K562 (cell line): Measurements from ENCODE around the gene EIF3I. TPM values are rescaled to one million over a fixed set of nuclear protein-coding genes. Genes with fewer than 3 reads are reported as not detected.

ENCODE experiments used
- CBX1 ChIP-seq: sonication (generic); IDR thresholded peaks from 2 replicates; pipeline ENCODE4 v1.6.1; 2016; ENCODE audit warnings: antibody characterized with exemption, low read depth, mild to moderate bottlenecking
- CSDE1 ChIP-seq, 2 experiments: fragments of 450-650 bp; IDR thresholded peaks; 2 replicates each; pipeline ENCODE4 v1.6.1; 2016; ENCODE audit warnings: mild to moderate bottlenecking in 1 of 2
- ETV1 ChIP-seq: fragments of 450-650 bp; conservative IDR thresholded peaks from 2 replicates; pipeline ENCODE4 v1.6.1; 2016; ENCODE audit warnings: missing genetic modification characterization, control low read depth, low read depth, missing compliant biosample characterization
- GTF2E2 ChIP-seq: fragments of 200-800 bp; sonication (Bioruptor generic); IDR thresholded peaks from 2 replicates; pipeline ENCODE4 v1.6.1; 2016; ENCODE audit warnings: missing genetic modification characterization, missing compliant biosample characterization
- GTF3C2 ChIP-seq: IDR thresholded peaks from 3 replicates; pipeline ENCODE4 v1.6.1; 2011; ENCODE audit warnings: borderline replicate concordance, mild to moderate bottlenecking, moderate library complexity; ENCODE audit not compliant: insufficient read length; ENCODE audit errors: extremely low read depth
- KDM2B ChIP-seq: fragments of 250-450 bp; sonication (Bioruptor Pico); IDR thresholded peaks from 2 replicates; pipeline ENCODE4 v1.8.0; 2021; ENCODE audit warnings: mild to moderate bottlenecking, moderate library complexity
- MCM2 ChIP-seq: fragments of 450-650 bp; IDR thresholded peaks from 2 replicates; pipeline ENCODE4 v1.6.1; 2017; ENCODE audit warnings: low read depth, mild to moderate bottlenecking
- NKRF ChIP-seq: fragments of 450-650 bp; IDR thresholded peaks from 2 replicates; pipeline ENCODE4 v1.6.1; 2016; ENCODE audit warnings: borderline replicate concordance
- PML ChIP-seq: IDR thresholded peaks from 2 replicates; pipeline ENCODE4 v1.6.1; 2012; ENCODE audit warnings: low read length, inconsistent platforms
- PTRF ChIP-seq: fragments of 450-650 bp; IDR thresholded peaks from 2 replicates; pipeline ENCODE4 v1.6.1; 2016; ENCODE audit warnings: mild to moderate bottlenecking, missing genetic modification characterization, missing compliant biosample characterization
- SRF ChIP-seq, 2 experiments: fragments of 250-450, 450-650 bp in 1 of 2; sonication (Bioruptor Pico) in 1 of 2; sonication (generic) in 1 of 2; formaldehyde crosslinking; IDR thresholded peaks; 2 replicates each; pipeline versions ENCODE4 v1.5.0 to v1.5.1; 2020 to 2022; ENCODE audit warnings: mild to moderate bottlenecking in 1 of 2, missing genetic modification reagents in 1 of 2
- ZNF311 ChIP-seq: fragments of 250-450 bp; sonication (Bioruptor Pico); IDR thresholded peaks from 2 replicates; pipeline ENCODE4 v1.4.0; 2020; ENCODE audit warnings: mild to moderate bottlenecking, moderate library complexity
- ZNF354B ChIP-seq: fragments of 250-450 bp; sonication (Bioruptor Pico); IDR thresholded peaks from 2 replicates; pipeline ENCODE4 v1.4.0; 2020
- ZNF431 ChIP-seq: sonication (generic); formaldehyde crosslinking; IDR thresholded peaks from 2 replicates; pipeline ENCODE4 v1.8.0; 2022; ENCODE audit warnings: mild to moderate bottlenecking, missing genetic modification reagents
- ZNF695 ChIP-seq: fragments of 450-650 bp; formaldehyde crosslinking; IDR thresholded peaks from 2 replicates; pipeline ENCODE4 v1.4.0; 2020; ENCODE audit warnings: mild to moderate bottlenecking, moderate library complexity
- polyA plus RNA-seq, 8 experiments: library from polyadenylated mRNA; depleted of rRNA in 4 of 8; stranded (reverse) in 5 of 8; unstranded in 3 of 8; fragments of >200 nt; fragmentation: Nextera tagmentation in 2 of 8; fragmentation: Illumina TruSeq in 1 of 8; extraction: Ambion mirVana in 2 of 8; extraction: Trizol in 1 of 8; gene quantifications; 2 replicates each; pipeline versions ENCODE4 v1.2.1 to v1.2.3, GENCODE V29; 2011 to 2014; ENCODE audit warnings: inconsistent platforms in 1 of 8, missing spikeins in 1 of 8
- total RNA-seq, 7 experiments: library from RNA; depleted of rRNA in 6 of 7; stranded (reverse); fragments of >200 nt in 6 of 7; fragmentation: Illumina TruSeq in 2 of 7; extraction: Trizol in 2 of 7; gene quantifications; 2 replicates each; pipeline versions ENCODE4 v1.2.1 to v1.2.3, GENCODE V29; 2011 to 2021; ENCODE audit warnings: low replicate concordance in 1 of 7
- TF ChIP-seq, protein P1 (sequence below): sonication (generic); formaldehyde crosslinking; IDR thresholded peaks from 2 replicates; pipeline ENCODE4 v1.8.0; 2022; ENCODE audit warnings: mild to moderate bottlenecking, missing genetic modification reagents
- TF ChIP-seq, protein P2 (sequence below): sonication (generic); formaldehyde crosslinking; IDR thresholded peaks from 2 replicates; pipeline ENCODE4 v1.8.0; 2022; ENCODE audit warnings: mild to moderate bottlenecking, missing genetic modification reagents

The EIF3I gene
- total and polyA plus RNA-seq, 9 of the 15 experiments (the other 6 are each of a cell fraction or from before 2014, with no cell fraction given), result 414 to 1,526 (median 635) TPM

GRCh38 chr1:32179443-32180185 is 42.6 kb upstream of the EIF3I start, which contains the start of gene TXLNA (continued):
- TF ChIP-seq, protein P1, sequence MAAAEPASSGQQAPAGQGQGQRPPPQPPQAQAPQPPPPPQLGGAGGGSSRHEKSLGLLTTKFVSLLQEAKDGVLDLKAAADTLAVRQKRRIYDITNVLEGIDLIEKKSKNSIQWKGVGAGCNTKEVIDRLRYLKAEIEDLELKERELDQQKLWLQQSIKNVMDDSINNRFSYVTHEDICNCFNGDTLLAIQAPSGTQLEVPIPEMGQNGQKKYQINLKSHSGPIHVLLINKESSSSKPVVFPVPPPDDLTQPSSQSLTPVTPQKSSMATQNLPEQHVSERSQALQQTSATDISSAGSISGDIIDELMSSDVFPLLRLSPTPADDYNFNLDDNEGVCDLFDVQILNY (CRISPR knock-in tag), result 0 out of 2 replicates have a peak, but pooled peaks have one; percentile 75
- TF ChIP-seq MCM2 (no peak), NKRF (peak; percentile 75; the same call in 1 of the 2 replicates), PTRF (tag) (no peak), ETV1 (peak; percentile 87), CBX1 (peak; percentile 96; the same call in 1 of the 2 replicates), ZNF354B (CRISPR knock-in tag) (no peak), SRF (CRISPR knock-in tag; IDR thresholded peaks at IDR 0.05) (peak in 1 of 2 experiments; percentile 67; a peak in 2 of 4 replicates), ZNF311 (CRISPR knock-in tag) (no peak), ZNF695 (CRISPR knock-in tag) (no peak), PML (peak; percentile 41), KDM2B (CRISPR knock-in tag) (peak; percentile 95), GTF2E2 (tag) (no peak; the same call in 1 of the 2 replicates), GTF3C2 (no peak), CSDE1 (IDR thresholded peaks at IDR 0.05) (no peak), ZNF431 (0 out of 2 replicates have a peak, but pooled peaks have one; percentile 65)
- TF ChIP-seq, protein P2, sequence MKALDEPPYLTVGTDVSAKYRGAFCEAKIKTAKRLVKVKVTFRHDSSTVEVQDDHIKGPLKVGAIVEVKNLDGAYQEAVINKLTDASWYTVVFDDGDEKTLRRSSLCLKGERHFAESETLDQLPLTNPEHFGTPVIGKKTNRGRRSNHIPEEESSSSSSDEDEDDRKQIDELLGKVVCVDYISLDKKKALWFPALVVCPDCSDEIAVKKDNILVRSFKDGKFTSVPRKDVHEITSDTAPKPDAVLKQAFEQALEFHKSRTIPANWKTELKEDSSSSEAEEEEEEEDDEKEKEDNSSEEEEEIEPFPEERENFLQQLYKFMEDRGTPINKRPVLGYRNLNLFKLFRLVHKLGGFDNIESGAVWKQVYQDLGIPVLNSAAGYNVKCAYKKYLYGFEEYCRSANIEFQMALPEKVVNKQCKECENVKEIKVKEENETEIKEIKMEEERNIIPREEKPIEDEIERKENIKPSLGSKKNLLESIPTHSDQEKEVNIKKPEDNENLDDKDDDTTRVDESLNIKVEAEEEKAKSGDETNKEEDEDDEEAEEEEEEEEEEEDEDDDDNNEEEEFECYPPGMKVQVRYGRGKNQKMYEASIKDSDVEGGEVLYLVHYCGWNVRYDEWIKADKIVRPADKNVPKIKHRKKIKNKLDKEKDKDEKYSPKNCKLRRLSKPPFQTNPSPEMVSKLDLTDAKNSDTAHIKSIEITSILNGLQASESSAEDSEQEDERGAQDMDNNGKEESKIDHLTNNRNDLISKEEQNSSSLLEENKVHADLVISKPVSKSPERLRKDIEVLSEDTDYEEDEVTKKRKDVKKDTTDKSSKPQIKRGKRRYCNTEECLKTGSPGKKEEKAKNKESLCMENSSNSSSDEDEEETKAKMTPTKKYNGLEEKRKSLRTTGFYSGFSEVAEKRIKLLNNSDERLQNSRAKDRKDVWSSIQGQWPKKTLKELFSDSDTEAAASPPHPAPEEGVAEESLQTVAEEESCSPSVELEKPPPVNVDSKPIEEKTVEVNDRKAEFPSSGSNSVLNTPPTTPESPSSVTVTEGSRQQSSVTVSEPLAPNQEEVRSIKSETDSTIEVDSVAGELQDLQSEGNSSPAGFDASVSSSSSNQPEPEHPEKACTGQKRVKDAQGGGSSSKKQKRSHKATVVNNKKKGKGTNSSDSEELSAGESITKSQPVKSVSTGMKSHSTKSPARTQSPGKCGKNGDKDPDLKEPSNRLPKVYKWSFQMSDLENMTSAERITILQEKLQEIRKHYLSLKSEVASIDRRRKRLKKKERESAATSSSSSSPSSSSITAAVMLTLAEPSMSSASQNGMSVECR (CRISPR knock-in tag), result peak; percentile 48; the same call in 1 of the 2 replicates
